WI38 (cell line): ENCODE results near the gene CNFN.

ENCODE experiments used
- H3K4me3 ChIP-seq: 2 replicates; pipeline ENCODE4 v1.5.1; 2011; ENCODE audit warnings: low read depth, mild to moderate bottlenecking, control low read depth, low read length
- TF ChIP-seq, protein P1 (sequence below): IDR thresholded peaks from 2 replicates; pipeline ENCODE4 v1.5.1; 2012; ENCODE audit warnings: low read depth, mild to moderate bottlenecking, control low read depth, low read length

Gene CNFN

DNA sequence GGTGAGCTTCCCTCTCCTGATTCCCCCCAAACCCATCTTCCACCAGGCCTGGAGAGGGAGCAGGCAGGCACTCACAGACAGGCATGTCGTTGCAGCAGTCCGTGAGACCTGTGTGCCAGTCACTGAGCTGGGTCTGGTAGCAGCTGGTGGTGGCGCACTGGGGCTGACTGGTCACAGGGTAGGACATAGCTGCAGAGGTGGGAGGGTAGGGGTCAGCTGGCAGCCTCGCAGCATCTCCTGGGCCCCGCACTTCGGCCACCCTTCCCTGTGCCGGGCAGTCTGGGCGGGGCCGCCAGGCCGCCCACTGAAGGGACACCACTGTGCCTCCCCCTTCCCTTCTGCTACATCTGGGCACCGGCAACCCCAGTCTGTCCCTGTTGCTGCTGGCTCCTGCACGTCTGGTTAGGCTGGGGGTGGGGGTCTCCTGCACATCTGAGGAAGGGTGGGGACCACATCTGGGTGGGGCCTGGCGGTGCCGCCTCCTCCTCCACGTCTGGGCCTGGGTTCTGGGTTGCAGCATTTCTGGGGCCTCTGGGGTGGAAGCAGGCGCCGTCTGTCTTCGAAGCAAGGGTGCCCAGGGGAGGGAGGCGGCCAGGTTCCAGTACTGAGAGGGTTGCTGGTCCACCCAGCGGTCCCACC, 1.1 kb downstream of the CNFN start:
- H3K4me3 ChIP-seq: no peak overlapping the region
- TF ChIP-seq, protein P1, sequence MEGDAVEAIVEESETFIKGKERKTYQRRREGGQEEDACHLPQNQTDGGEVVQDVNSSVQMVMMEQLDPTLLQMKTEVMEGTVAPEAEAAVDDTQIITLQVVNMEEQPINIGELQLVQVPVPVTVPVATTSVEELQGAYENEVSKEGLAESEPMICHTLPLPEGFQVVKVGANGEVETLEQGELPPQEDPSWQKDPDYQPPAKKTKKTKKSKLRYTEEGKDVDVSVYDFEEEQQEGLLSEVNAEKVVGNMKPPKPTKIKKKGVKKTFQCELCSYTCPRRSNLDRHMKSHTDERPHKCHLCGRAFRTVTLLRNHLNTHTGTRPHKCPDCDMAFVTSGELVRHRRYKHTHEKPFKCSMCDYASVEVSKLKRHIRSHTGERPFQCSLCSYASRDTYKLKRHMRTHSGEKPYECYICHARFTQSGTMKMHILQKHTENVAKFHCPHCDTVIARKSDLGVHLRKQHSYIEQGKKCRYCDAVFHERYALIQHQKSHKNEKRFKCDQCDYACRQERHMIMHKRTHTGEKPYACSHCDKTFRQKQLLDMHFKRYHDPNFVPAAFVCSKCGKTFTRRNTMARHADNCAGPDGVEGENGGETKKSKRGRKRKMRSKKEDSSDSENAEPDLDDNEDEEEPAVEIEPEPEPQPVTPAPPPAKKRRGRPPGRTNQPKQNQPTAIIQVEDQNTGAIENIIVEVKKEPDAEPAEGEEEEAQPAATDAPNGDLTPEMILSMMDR: no peak

- TF ChIP-seq, protein P1: peak; percentile 48
- H3K4me3 ChIP-seq: peak overlapping the region; percentile 45
These were observed 3.0 kb downstream of the CNFN start for GRCh38 chr19:42386974-42387707.

GRCh38 chr19:42380155-42380554, 9.9 kb downstream of the CNFN start:
- TF ChIP-seq, protein P1: no peak

GRCh38 chr19:42378225-42379215, 11.6 kb downstream of the CNFN start:
- H3K4me3 ChIP-seq: no peak overlapping the region
- TF ChIP-seq, protein P1: no peak

More at GRCh38 chr19:42380155-42380554, 9.9 kb downstream of the CNFN start:
- H3K4me3 ChIP-seq: no peak overlapping the region

GRCh38 chr19:42376177-42376555, 13.9 kb downstream of the CNFN start:
- H3K4me3 ChIP-seq: no peak overlapping the region
- TF ChIP-seq, protein P1: no peak

DNA sequence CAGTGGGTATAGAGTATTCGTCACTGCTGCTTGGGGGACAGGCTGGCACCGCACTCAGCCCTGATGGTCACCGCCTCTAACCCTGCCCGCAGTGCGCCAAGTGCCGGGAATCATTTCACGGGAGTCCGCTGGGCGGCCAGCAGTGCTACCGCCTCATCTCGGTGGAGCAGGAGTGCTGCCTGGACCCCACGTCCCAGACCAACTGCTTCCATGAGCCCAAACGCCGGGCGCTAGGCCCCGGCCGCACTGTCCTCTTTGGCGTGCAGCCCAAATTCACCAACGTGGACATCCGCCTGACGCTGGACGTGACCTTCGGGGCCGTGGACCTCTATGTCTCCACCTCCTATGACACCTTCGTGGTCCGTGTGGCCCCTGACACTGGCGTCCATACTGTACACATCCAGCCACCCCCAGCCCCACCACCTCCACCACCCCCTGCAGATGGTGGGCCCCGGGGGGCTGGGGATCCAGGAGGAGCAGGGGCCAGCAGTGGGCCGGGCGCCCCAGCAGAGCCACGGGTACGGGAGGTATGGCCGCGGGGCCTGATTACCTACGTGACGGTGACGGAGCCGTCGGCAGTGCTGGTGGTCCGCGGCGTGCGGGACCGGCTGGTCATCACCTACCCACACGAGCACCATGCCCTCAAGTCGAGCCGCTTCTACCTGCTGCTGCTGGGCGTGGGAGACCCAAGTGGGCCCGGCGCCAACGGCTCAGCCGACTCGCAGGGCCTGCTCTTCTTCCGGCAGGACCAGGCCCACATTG, 14.5 kb downstream of the CNFN start:
- TF ChIP-seq, protein P1: no peak
- H3K4me3 ChIP-seq: no peak overlapping the region
